ENCODE results near the gene FEN1. TPM values are rescaled to one million over a fixed set of nuclear protein-coding genes. Genes with fewer than 3 reads are reported as not detected.

FEN1 gene
- total RNA-seq, 2 donors from 2014 or later, result 4.5 to 5.4 TPM

GRCh38 chr11:61833926-61834277 lies 41.2 kb downstream of the FEN1 start:
- ATAC-seq (ENCODE audit: insufficient number of reproducible peaks, low FRiP score, low read depth) (no peak), DNase-seq (ENCODE audit: low spot score) (no peak)
- Histone ChIP-seq H3K27ac (peak overlapping the region; percentile 92 to 95), H3K27me3 (replicated peaks; ENCODE audit: insufficient read depth) (no peaks in the 10 kb centered on the region), H3K36me3 (no peaks in the 10 kb centered on the region), H3K4me1 (ENCODE audit: control insufficient read depth in 1 of 2, low read depth in 2 of 2) (peaks cover 37 to 76% of the 10 kb centered on the region in 2 donors), H3K4me3 (no peak overlapping the region), H3K9me3 (no peaks in the 10 kb centered on the region)
- TF ChIP-seq CTCF (IDR thresholded peaks at IDR 0.05), result no peak

GRCh38 chr11:61834278-61835048 lies 41.8 kb downstream of the FEN1 start:
- peaks cover 37 to 71% of the 10 kb centered on the region in 2 donors for H3K4me1 ChIP-seq (ENCODE audit: control insufficient read depth in 1 of 2, low read depth in 2 of 2)
- DNase-seq (ENCODE audit: low spot score), result no peak
- TF ChIP-seq CTCF (IDR thresholded peaks at IDR 0.05), result no peak

GRCh38 chr11:61836193-61836592 lies 43.5 kb downstream of the FEN1 start:
- ATAC-seq (ENCODE audit: insufficient number of reproducible peaks, low FRiP score, low read depth), result no peak
- Histone ChIP-seq H3K36me3 (peaks cover 3% of the 10 kb centered on the region), H3K27ac (peak overlapping the region; percentile 92 to 95), H3K9me3 (no peaks in the 10 kb centered on the region), H3K4me3 (no peak overlapping the region), H3K27me3 (replicated peaks; ENCODE audit: insufficient read depth) (no peaks in the 10 kb centered on the region), H3K4me1 (ENCODE audit: control insufficient read depth in 1 of 2, low read depth in 2 of 2) (peaks cover 32 to 53% of the 10 kb centered on the region in 2 donors)
- TF ChIP-seq CTCF (IDR thresholded peaks at IDR 0.05), result no peak
- no peak for DNase-seq (ENCODE audit: low spot score)

More at GRCh38 chr11:61834278-61835048, 41.8 kb downstream of the FEN1 start:
- peak; percentile 7 for ATAC-seq (ENCODE audit: insufficient number of reproducible peaks, low FRiP score, low read depth)
- Histone ChIP-seq H3K4me3 (peak overlapping the region; percentile 30), H3K27ac (peak overlapping the region; percentile 92 to 95), H3K36me3 (no peaks in the 10 kb centered on the region), H3K27me3 (replicated peaks; ENCODE audit: insufficient read depth) (no peaks in the 10 kb centered on the region), H3K9me3 (no peaks in the 10 kb centered on the region)

GRCh38 chr11:61837411-61838005 lies 44.8 kb downstream of the FEN1 start:
- peaks cover 24 to 40% of the 10 kb centered on the region in 2 donors for H3K4me1 ChIP-seq (ENCODE audit: control insufficient read depth in 1 of 2, low read depth in 2 of 2)

More at GRCh38 chr11:61837411-61838005, 44.8 kb downstream of the FEN1 start:
- no peak for TF ChIP-seq CTCF (IDR thresholded peaks at IDR 0.05)
- Histone ChIP-seq H3K4me3 (no peak overlapping the region), H3K27ac (peak overlapping the region in 1 of 2 donors; percentile 34), H3K27me3 (replicated peaks; ENCODE audit: insufficient read depth) (no peaks in the 10 kb centered on the region), H3K9me3 (no peaks in the 10 kb centered on the region), H3K36me3 (peaks cover 16% of the 10 kb centered on the region)
- ATAC-seq (ENCODE audit: insufficient number of reproducible peaks, low FRiP score, low read depth) (no peak), DNase-seq (ENCODE audit: low spot score) (no peak)

Data from thoracic aorta (tissue), 2 donors.